NCI-H1436 treated with DMSO at 0.1 percent for 48 hours (cell line): ENCODE measurements around the gene SPDYE11.
"Not testable (repeated sequence)": the region's sequence is repeated elsewhere in the genome, so short reads cannot be mapped to it uniquely, and the experiment has no call there.

Source experiments
- DNase-seq: peaks from one replicate; lab custom pipeline; 2025; lab: John Stamatoyannopoulos, UW

SPDYE11 gene

GRCh38 chr7:73057811-73058210 lies at the start of gene SPDYE11:
SPDYE11 (minus strand) TSS chr7:73057911; CDS start chr7:73056111, 1,800 bp downstream.
- DNase-seq: not testable (repeated sequence)

- not testable (repeated sequence) for DNase-seq
These were observed 28.2 kb upstream of the SPDYE11 start, which contains the start of gene SPDYE9 for GRCh38 chr7:73085938-73086337. SPDYE9 (minus strand) TSS chr7:73086038; CDS start chr7:73084238, 1,800 bp downstream.

- DNase-seq: not testable (repeated sequence)
These were observed 28.0 kb downstream of the SPDYE11 start, which contains the start of gene SPDYE8 for GRCh38 chr7:73029666-73030065. SPDYE8 (minus strand) TSS chr7:73029766; CDS start chr7:73027966, 1,800 bp downstream.

DNA sequence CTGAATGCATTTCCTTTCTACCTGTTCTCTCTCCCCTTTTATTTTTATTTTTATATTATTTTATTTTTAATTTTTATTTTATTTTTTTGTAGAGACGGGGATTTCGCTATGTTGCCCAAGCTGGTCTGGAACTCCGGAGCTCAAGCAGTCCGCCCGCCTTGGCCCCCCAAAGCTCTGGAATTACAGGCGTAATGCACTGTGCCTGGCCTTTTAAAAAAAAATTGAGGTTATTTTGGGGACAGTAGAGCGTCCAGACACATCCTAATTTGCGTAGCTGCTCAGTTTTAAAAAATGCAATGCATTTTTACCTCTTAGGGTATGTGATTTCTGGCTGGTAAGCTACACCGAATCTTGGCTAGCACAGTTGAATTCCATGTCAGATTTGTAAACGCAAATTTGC lies 51.2 kb downstream of the SPDYE11 start:
- DNase-seq: not testable (repeated sequence)

GRCh38 chr7:73005693-73006447 lies 51.8 kb downstream of the SPDYE11 start:
- not testable (repeated sequence) for DNase-seq

DNA sequence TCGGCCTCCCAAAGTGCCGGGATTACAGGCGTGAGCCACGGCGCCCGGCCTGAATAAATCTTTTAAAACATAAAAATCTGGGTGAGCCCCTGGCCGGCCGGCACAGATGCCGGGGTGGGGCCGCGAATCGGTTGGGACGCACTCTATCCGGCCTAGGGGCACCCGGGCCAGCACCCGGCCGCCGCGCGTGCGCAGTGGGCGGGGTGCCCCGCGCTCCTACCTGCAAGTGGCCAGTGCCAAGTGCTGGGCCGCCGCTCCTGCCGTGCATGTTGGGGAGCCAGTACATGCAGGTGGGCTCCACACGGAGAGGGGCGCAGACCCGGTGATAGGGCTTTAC lies 52.4 kb downstream of the SPDYE11 start:
- DNase-seq: not testable (repeated sequence)

DNA sequence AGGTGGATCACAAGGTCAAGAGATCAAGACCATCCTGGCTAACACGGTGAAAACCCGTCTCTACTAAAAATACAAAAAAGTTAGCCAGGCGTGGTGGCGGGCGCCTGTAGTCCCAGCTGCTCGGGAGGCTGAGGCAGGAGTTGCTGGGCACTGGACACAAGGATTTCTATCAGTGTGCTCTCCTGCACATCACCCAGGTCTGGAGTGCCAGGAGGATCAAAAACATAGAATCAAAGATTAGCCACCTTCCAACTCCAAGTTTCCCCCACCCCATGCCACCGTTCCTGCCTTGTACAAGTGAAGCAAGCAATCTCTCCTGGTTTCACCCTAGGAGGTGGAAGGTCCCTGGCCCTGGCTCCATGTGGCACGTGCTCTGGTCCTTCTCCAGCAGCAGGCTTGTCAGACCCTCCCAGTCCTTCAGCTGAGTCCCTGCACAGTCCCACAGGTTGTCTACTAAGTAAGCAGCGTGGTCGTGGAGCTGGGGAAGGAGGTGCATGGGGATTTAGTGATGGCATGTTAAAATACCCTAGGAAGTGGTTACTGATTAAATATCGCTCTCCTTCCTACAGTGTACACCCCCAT lies 59.7 kb downstream of the SPDYE11 start:
- DNase-seq: not testable (repeated sequence)
